Brain microvascular endothelial cell (primary cell): Measurements from ENCODE around the gene OSBPL5.
A peak's percentile ranks its signal among the peaks of the same experiment; 100 is the strongest.

ENCODE experiments used
- DNase-seq: peaks from one replicate; pipeline ENCODE4 v3.0.0-alpha.2; 2020
- H3K27ac ChIP-seq: fragments of 250-450 bp; sonication (Bioruptor Pico); 2 replicates; pipeline ENCODE4 v1.5.1; 2020; ENCODE audit warnings: mild to moderate bottlenecking, moderate library complexity
- H3K27me3 ChIP-seq: fragments of 250-450 bp; sonication (Bioruptor Pico); replicated peaks from 2 replicates; pipeline ENCODE4 v1.5.1; 2020; ENCODE audit warnings: mild to moderate bottlenecking
- H3K36me3 ChIP-seq: fragments of 250-450 bp; sonication (Bioruptor Pico); replicated peaks from 2 replicates; pipeline ENCODE4 v1.5.1; 2020; ENCODE audit warnings: mild to moderate bottlenecking
- H3K4me3 ChIP-seq: 2 replicates; pipeline ENCODE4 v1.5.1; 2011; ENCODE audit warnings: low read depth, mild to moderate bottlenecking, control low read depth, low read length, moderate library complexity
- in situ Hi-C: cut with HindIII; loops from 2 replicates; pipeline ENCODE4 v1.10.0; 2017; ENCODE audit warnings: low sequenced_read_pairs, low pct_ligation_motif_present
- TF ChIP-seq, protein P1 (sequence below): IDR thresholded peaks from 2 replicates; pipeline ENCODE4 v1.5.1; 2011; ENCODE audit warnings: low read depth, mild to moderate bottlenecking, moderate library complexity, low read length, control low read depth, inconsistent platforms; ENCODE audit errors: missing control alignments

Gene OSBPL5

DNA sequence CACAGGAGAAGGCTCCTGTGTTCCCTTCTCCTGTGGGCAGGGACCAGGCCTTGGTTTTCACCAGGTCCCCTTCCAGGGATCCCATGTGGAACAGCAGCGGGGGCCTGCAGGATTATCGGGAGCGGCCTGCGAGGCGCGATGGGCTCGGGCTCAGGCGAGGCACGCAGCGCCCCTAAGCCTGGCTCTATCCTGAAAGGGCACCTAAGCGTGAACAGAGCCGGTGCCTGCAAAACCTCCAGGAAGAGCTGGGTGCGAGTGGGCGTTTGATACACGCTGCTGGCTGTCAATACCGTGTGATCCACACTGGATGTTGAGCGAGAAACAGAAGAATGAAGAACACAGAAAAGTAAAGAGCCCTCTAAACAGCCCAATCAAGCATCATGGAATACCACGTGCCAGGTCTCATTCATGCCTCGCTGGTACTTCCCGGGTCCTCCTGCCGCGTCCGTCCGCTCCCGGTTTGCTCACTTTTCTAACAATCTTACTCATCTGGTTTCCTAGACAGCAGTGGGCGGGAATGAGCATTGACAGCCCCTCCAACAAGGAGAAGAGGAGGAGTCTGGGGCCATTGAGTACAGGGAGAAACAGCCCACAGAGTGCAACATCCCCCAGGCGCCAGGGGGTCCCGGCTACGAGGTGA lies 12.5 kb downstream of the OSBPL5 start:
- in situ Hi-C loops: no loop called here
- DNase-seq: peak; percentile 78
- H3K27ac ChIP-seq: peak overlapping the region; percentile 76
- no peaks in the 10 kb centered on the region for H3K27me3 ChIP-seq
- TF ChIP-seq, protein P1, sequence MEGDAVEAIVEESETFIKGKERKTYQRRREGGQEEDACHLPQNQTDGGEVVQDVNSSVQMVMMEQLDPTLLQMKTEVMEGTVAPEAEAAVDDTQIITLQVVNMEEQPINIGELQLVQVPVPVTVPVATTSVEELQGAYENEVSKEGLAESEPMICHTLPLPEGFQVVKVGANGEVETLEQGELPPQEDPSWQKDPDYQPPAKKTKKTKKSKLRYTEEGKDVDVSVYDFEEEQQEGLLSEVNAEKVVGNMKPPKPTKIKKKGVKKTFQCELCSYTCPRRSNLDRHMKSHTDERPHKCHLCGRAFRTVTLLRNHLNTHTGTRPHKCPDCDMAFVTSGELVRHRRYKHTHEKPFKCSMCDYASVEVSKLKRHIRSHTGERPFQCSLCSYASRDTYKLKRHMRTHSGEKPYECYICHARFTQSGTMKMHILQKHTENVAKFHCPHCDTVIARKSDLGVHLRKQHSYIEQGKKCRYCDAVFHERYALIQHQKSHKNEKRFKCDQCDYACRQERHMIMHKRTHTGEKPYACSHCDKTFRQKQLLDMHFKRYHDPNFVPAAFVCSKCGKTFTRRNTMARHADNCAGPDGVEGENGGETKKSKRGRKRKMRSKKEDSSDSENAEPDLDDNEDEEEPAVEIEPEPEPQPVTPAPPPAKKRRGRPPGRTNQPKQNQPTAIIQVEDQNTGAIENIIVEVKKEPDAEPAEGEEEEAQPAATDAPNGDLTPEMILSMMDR: no peak
- H3K36me3 ChIP-seq: no peaks in the 10 kb centered on the region
- no peak overlapping the region for H3K4me3 ChIP-seq

DNA sequence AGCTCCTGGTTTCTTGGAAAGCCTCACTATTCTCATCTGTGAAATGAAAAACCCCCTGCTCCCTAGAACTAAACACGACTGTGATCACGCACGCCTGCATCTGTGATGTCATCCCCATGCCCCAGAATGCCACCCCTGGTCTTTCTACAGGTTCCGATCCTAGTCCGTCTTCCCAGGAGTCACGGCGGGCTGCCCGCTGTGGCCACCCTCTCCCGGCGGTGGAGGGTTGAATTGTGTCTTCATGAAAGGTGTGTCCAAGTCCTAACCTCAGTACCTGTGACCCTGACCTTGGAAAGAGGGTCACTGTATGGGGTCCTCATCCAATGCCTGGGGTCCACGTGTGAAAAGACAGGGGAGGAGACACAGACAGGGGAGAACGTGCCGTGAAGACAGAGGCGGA lies 14.4 kb downstream of the OSBPL5 start:
- H3K27me3 ChIP-seq: no peaks in the 10 kb centered on the region
- no peak for DNase-seq
- TF ChIP-seq, protein P1: no peak
- H3K36me3 ChIP-seq: no peaks in the 10 kb centered on the region
- in situ Hi-C loops: no loop called here
- no peak overlapping the region for H3K4me3 ChIP-seq
- no peak overlapping the region for H3K27ac ChIP-seq

DNA sequence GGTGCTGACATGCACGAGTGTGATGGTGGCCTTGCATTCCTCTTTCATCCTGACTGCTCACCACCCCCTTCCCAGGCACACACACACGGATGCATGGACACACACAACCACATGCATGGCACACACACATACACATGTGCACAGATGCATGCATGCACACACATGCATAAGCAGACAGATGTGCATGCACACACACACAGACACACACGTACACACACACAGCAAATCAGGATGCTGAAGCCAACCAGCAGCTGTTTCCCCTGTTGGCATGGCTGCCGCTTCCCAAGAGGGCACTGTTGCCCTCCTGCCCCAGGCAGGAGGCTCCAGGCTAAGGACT lies 15.3 kb downstream of the OSBPL5 start:
- H3K4me3 ChIP-seq: no peak overlapping the region
- H3K27me3 ChIP-seq: no peaks in the 10 kb centered on the region
- in situ Hi-C loops: no loop called here
- H3K27ac ChIP-seq: no peak overlapping the region
- no peaks in the 10 kb centered on the region for H3K36me3 ChIP-seq
- TF ChIP-seq, protein P1: no peak
- DNase-seq: no peak

DNA sequence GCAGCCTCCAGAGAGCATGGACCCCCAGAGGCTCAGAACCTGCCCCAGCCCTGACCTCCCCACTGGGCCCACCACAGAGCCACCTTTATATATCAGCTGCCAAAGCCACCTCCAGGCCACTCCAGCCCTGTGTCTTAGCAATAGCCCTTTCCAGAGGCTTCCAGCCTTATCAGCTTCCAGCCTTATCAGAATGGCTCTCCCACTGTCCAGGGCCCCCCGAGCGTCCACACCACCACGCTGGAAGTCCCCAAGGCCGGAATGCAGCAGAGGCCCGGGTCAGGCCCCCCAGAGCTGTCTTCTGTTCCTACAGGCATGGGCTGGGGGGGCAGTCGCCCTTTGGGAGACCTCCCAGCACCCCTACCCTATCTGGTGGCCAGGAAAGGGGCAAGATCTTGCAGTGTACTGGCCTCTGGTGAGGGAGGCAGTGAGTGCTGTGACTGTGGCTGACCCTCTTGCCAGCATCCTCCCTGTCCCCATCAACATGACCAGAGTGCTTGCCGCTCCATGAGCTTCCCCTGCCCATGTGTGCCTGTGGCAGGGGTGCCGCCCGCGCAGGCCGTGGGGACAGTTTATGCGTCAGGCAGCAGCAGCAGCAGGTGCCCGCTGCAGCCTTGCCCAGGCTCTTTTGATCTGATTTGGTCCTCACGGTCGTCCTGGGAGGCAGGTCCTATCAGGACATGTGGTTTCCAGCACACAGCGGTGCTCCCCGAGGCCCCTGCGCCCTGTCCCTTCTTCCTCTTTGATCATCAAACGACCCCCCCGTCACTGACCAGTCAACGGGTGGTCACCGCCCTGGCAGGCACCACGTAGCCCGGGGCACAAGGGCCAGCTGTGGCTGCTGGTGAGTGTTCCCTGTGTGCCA lies 15.9 kb downstream of the OSBPL5 start:
- no peaks in the 10 kb centered on the region for H3K36me3 ChIP-seq
- TF ChIP-seq, protein P1: no peak
- in situ Hi-C loops: no loop called here

DNA sequence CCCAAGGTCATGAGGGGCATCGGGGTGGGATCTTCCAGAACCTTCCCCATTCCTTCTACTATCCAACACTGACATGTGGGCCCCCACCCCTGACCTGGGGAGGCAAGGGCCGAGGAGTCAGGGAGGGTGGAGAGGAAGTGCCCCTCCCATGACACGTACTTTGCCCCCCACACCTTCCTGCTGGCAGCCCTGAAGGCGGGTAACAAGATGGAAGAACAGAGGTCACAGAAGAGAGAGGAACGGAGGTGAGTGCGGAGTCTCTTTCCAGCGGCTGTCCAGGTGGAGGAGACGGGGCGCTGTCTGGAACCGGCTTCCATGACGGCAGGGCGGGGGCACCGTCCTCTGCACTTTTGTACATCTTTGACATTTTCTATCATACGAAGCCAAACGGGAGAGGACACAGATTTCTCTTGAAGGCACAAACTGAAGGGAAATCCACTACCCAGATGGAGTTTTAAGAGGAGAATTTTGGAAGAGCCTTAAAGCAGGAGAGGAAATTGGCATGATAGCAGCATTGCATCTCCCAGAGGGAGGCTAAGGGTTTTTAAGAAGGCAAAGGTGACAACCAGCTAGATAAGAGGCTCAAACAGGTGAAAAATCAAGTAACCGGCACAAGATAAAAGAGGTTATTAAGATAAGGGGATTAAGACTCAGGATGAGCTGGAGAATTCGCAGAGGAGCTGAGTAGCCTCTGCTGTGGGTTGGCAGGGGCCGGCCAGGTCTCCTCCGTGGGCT lies 16.7 kb downstream of the OSBPL5 start:
- TF ChIP-seq, protein P1: no peak
- DNase-seq: no peak
- H3K27ac ChIP-seq: no peak overlapping the region
- H3K27me3 ChIP-seq: no peaks in the 10 kb centered on the region
- H3K36me3 ChIP-seq: no peaks in the 10 kb centered on the region
- in situ Hi-C loops: no loop called here
- no peak overlapping the region for H3K4me3 ChIP-seq

More for the DNA sequence above, 15.9 kb downstream of the OSBPL5 start:
- Histone ChIP-seq H3K27ac (no peak overlapping the region), H3K27me3 (no peaks in the 10 kb centered on the region), H3K4me3 (no peak overlapping the region)
- no peak for DNase-seq
